ENCODE results near the gene MIB1.

MIB1 gene

GRCh38 chr18:21803495-21803894, 62.9 kb downstream of the MIB1 start:
- no peaks in the 10 kb centered on the region for H3K9me3 ChIP-seq
- DNase-seq: no peak
- no peak overlapping the region for H3K27ac ChIP-seq
- H3K4me1 ChIP-seq: peaks cover 0 to 22% (median 4%) of the 10 kb centered on the region in 4 donors
- no peaks in the 10 kb centered on the region for H3K27me3 ChIP-seq
- peaks cover 0 to 9% (median 0%) of the 10 kb centered on the region in 3 donors for H3K36me3 ChIP-seq
- intact Hi-C loops (cut with DNase I; ENCODE audit: low total_unique reads): no loop called here
- no peak overlapping the region for H3K4me3 ChIP-seq
- no peak for TF ChIP-seq CTCF (IDR thresholded peaks at IDR 0.05)

GRCh38 chr18:21805771-21806366, 65.3 kb downstream of the MIB1 start:
- no peak for DNase-seq
- Histone ChIP-seq H3K4me1 (peaks cover 0 to 13% (median 3%) of the 10 kb centered on the region in 4 donors), H3K4me3 (no peak overlapping the region), H3K36me3 (peaks cover 11 to 17% (median 14%) of the 10 kb centered on the region in 3 donors), H3K27ac (peak overlapping the region in 1 of 2 donors; percentile 41), H3K27me3 (no peaks in the 10 kb centered on the region), H3K9me3 (no peaks in the 10 kb centered on the region)
- no peak for TF ChIP-seq CTCF (IDR thresholded peaks at IDR 0.05)
- intact Hi-C loops (cut with DNase I; ENCODE audit: low total_unique reads): no loop called here

GRCh38 chr18:21808185-21808584, 67.6 kb downstream of the MIB1 start:
- H3K27ac ChIP-seq: no peak overlapping the region
- TF ChIP-seq CTCF (IDR thresholded peaks at IDR 0.05): no peak
- H3K4me3 ChIP-seq: no peak overlapping the region
- H3K27me3 ChIP-seq: no peaks in the 10 kb centered on the region
- no peaks in the 10 kb centered on the region for H3K9me3 ChIP-seq
- H3K4me1 ChIP-seq: peaks cover 0 to 13% (median 3%) of the 10 kb centered on the region in 4 donors
- no peak for DNase-seq
- intact Hi-C loops (cut with DNase I; ENCODE audit: low total_unique reads): no loop called here
- H3K36me3 ChIP-seq: peaks cover 11 to 17% (median 14%) of the 10 kb centered on the region in 3 donors

GRCh38 chr18:21809725-21810124, 69.1 kb downstream of the MIB1 start:
- peaks cover 0 to 13% (median 3%) of the 10 kb centered on the region in 4 donors for H3K4me1 ChIP-seq
- no peak for TF ChIP-seq CTCF (IDR thresholded peaks at IDR 0.05)
- H3K4me3 ChIP-seq: no peak overlapping the region
- H3K36me3 ChIP-seq: peaks cover 11 to 18% (median 12%) of the 10 kb centered on the region in 3 donors
- H3K9me3 ChIP-seq: no peaks in the 10 kb centered on the region
- H3K27me3 ChIP-seq: no peaks in the 10 kb centered on the region
- intact Hi-C loops (cut with DNase I; ENCODE audit: low total_unique reads): no loop called here
- no peak for DNase-seq
- no peak overlapping the region for H3K27ac ChIP-seq

GRCh38 chr18:21815101-21815500, 74.5 kb downstream of the MIB1 start:
- Histone ChIP-seq H3K4me1 (no peaks in the 10 kb centered on the region), H3K27ac (no peak overlapping the region), H3K9me3 (no peaks in the 10 kb centered on the region), H3K27me3 (no peaks in the 10 kb centered on the region), H3K36me3 (peaks cover 2 to 28% (median 21%) of the 10 kb centered on the region in 3 donors), H3K4me3 (no peak overlapping the region)
- no peak for TF ChIP-seq CTCF (IDR thresholded peaks at IDR 0.05)
- intact Hi-C loops (cut with DNase I; ENCODE audit: low total_unique reads): no loop called here
- no peak for DNase-seq
